GM12872 (cell line): ENCODE data around the gene DOCK7.

Experiments used
- TF ChIP-seq, protein P1 (sequence below): IDR thresholded peaks from 3 replicates; pipeline ENCODE4 v1.5.1; 2011; ENCODE audit warnings: low read depth, mild to moderate bottlenecking, low read length, moderate library complexity; ENCODE audit not compliant: insufficient read depth

DOCK7 gene

DNA sequence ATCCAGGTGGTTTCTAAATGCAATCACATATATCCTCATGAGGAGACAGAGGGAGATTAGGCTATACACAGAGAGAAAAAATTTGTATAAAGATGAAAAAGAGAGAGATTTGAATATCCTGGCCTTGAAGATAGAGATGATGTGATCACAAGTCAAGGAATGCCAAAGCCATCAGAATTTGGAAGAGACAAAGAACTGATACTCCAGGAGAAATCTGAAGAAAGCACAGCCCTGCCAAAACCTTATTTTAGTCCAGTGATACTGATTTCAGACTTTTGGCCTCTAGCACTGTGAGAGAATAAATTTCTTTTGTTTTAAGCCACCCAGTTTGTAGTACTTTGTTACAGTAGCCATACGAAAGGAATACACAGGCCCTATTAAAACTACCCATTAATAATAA lies 33.4 kb downstream of the DOCK7 start:
- TF ChIP-seq, protein P1, sequence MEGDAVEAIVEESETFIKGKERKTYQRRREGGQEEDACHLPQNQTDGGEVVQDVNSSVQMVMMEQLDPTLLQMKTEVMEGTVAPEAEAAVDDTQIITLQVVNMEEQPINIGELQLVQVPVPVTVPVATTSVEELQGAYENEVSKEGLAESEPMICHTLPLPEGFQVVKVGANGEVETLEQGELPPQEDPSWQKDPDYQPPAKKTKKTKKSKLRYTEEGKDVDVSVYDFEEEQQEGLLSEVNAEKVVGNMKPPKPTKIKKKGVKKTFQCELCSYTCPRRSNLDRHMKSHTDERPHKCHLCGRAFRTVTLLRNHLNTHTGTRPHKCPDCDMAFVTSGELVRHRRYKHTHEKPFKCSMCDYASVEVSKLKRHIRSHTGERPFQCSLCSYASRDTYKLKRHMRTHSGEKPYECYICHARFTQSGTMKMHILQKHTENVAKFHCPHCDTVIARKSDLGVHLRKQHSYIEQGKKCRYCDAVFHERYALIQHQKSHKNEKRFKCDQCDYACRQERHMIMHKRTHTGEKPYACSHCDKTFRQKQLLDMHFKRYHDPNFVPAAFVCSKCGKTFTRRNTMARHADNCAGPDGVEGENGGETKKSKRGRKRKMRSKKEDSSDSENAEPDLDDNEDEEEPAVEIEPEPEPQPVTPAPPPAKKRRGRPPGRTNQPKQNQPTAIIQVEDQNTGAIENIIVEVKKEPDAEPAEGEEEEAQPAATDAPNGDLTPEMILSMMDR: no peak

DNA sequence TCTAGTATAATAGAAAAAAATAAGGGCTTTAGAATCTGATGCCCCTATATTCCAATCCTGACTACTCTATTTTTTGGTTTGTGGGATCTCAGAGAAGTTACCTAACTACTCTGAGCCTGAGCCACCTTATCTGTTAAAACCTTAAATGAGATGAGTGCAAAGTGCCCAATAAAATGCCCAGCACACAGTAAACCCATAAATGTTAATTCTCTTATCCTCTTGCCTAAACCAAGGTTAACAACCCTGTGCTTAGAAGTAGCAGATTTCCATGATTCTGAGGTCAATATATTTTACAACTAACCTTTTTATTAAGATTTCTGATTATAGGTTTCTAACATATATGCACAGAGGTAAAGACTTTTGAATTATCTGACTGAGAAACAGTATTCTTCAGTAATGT lies 35.8 kb downstream of the DOCK7 start:
- TF ChIP-seq, protein P1: no peak

GRCh38 chr1:62643283-62643682 lies 44.9 kb downstream of the DOCK7 start:
- TF ChIP-seq, protein P1: no peak

DNA sequence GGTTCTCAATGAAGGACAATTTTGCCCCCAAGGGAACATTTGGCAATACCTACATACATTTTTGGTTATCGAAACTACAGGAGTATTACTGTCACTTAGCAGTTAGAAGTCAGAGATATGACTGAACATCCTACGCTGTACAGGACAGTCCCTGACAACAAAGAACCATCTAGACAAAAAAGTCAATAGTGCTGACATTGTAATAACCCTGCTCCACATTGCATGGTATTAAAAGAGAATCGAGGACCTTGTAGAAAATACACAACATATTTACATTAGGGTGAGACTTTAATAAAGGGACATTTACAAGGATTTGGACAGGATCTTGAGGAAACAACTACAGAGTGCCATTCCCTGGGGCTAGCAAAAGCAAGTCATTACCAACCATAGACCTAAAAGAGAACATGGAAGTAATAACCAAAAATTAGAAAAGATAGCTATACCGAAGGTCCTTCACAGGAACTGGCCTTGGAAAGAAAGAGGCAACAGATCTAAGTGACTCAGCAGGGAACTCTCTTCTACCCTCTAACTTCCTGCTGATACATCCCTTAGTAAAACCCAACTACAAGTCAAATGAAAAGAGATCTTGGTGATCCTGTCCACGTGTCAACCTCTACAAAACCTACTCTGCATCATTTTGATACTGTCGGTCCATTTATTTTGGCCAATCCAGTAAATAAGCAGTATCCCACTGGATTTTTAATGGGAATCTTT lies 50.6 kb downstream of the DOCK7 start:
- TF ChIP-seq, protein P1: no peak

- TF ChIP-seq, protein P1: no peak
These were observed 59.7 kb downstream of the DOCK7 start for GRCh38 chr1:62628506-62628905.

DNA sequence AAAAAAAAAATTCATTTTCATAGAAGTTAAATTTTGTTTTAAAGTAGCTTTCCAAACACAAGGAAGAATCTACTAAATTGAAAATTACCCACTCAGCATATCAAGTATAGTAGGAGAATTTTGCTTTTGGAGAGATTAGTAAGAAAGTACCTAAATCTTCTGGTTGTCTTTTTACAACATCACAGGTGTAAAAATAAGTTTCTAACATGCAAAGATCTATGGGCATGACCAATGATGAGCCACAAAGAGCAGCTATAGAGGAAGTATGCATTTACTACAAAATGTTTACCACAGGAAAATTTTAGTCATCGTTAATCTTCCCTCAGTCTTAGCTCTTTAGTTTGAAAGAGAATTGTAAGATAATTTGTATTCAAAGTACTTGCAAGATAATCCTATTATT lies 62.8 kb downstream of the DOCK7 start:
- TF ChIP-seq, protein P1: no peak

GRCh38 chr1:62621907-62622306 lies 66.3 kb downstream of the DOCK7 start:
- TF ChIP-seq, protein P1: no peak

DNA sequence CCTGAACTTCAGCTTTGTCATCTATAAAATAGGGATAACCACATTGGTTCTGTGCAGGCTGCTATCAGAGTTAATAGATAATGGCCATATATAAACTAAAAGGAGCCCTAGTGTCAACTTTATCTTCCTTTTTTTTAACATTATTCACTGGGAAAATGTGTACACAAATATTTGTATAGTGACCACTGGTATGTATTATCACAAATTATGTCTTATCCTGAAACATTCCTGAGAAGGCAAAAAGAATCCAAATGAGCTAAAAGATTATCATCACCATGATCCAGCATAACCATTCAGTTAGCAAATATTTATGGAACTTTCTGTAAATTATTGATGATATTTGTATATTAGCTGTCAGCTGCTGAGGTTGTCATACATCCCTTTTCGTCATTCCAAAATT lies 74.3 kb downstream of the DOCK7 start:
- TF ChIP-seq, protein P1: no peak
